HEK293T (cell line): Measurements from ENCODE around the gene ADAP1.

Experiments
- ARNT ChIP-seq: fragments of 450-650 bp; IDR thresholded peaks from 2 replicates; pipeline ENCODE4 v1.6.1; 2017; ENCODE audit warnings: mild to moderate bottlenecking
- BHLHE40 ChIP-seq: fragments of 450-650 bp; IDR thresholded peaks from 2 replicates; pipeline ENCODE4 v1.6.1; 2016; ENCODE audit warnings: mild to moderate bottlenecking, moderate library complexity, borderline replicate concordance
- CTBP1 ChIP-seq: fragments of 450-650 bp; IDR thresholded peaks from 2 replicates; pipeline ENCODE4 v1.6.1; 2016; ENCODE audit warnings: borderline replicate concordance
- ELF4 ChIP-seq: fragments of 450-650 bp; IDR thresholded peaks from 2 replicates; pipeline ENCODE4 v1.6.1; 2017; ENCODE audit warnings: antibody characterized with exemption
- FOXA1 ChIP-seq: fragments of 450-650 bp; IDR thresholded peaks from 2 replicates; pipeline ENCODE4 v1.6.1; 2016; ENCODE audit warnings: mild to moderate bottlenecking
- FOXK2 ChIP-seq: fragments of 450-650 bp; IDR thresholded peaks from 2 replicates; pipeline ENCODE4 v1.6.1; 2016; ENCODE audit warnings: mild to moderate bottlenecking
- FOXM1 ChIP-seq: fragments of 450-650 bp; IDR thresholded peaks from 2 replicates; pipeline ENCODE4 v1.6.1; 2017; ENCODE audit warnings: mild to moderate bottlenecking, borderline replicate concordance
- HDGF ChIP-seq: fragments of 450-650 bp; IDR thresholded peaks from 2 replicates; pipeline ENCODE4 v1.6.1; 2017; ENCODE audit warnings: antibody characterized with exemption, borderline replicate concordance
- LEF1 ChIP-seq: fragments of 450-650 bp; IDR thresholded peaks from 2 replicates; pipeline ENCODE4 v1.6.1; 2017; ENCODE audit warnings: mild to moderate bottlenecking, borderline replicate concordance
- NFRKB ChIP-seq: fragments of 450-650 bp; IDR thresholded peaks from 2 replicates; pipeline ENCODE4 v1.6.1; 2016; ENCODE audit warnings: mild to moderate bottlenecking, moderate library complexity
- SP1 ChIP-seq: fragments of 450-650 bp; IDR thresholded peaks from 2 replicates; pipeline ENCODE4 v1.6.1; 2017
- SUZ12 ChIP-seq: fragments of 450-650 bp; IDR thresholded peaks from 2 replicates; pipeline ENCODE4 v1.6.1; 2016; ENCODE audit warnings: mild to moderate bottlenecking
- TARDBP ChIP-seq: fragments of 450-650 bp; IDR thresholded peaks from 2 replicates; pipeline ENCODE4 v1.6.1; 2016
- ZNF384 ChIP-seq: fragments of 450-650 bp; IDR thresholded peaks from 2 replicates; pipeline ENCODE4 v1.6.1; 2016

- TF ChIP-seq BHLHE40 (no peak), CTBP1 (no peak), ELF4 (no peak), FOXA1 (no peak), NFRKB (no peak), SP1 (no peak), LEF1 (no peak), TARDBP (no peak), FOXM1 (no peak), ZNF384 (no peak), SUZ12 (no peak), FOXK2 (no peak), HDGF (no peak), ARNT (no peak)
Observed at GRCh38 chr7:968205-969105, 14.0 kb upstream of the ADAP1 start.
